Epithelial cell of esophagus (primary cell): Measurements from ENCODE around the gene LIN37.
"Not testable (repeated sequence)": the region's sequence is repeated elsewhere in the genome, so short reads cannot be mapped to it uniquely, and the experiment has no call there.

Source experiments
- DNase-seq: peaks from one replicate; pipeline ENCODE4 v3.0.0; 2010; ENCODE audit warnings: low read depth
- H3K4me3 ChIP-seq: 2 replicates; pipeline ENCODE4 v1.5.1; 2011; ENCODE audit warnings: mild to moderate bottlenecking, low read length, control low read depth
- TF ChIP-seq, protein P1 (sequence below): IDR thresholded peaks from 2 replicates; pipeline ENCODE4 v1.5.1; 2011; ENCODE audit warnings: low read depth, mild to moderate bottlenecking, low read length, control low read depth, inconsistent platforms; ENCODE audit not compliant: insufficient read depth; ENCODE audit errors: missing control alignments

LIN37 gene

DNA sequence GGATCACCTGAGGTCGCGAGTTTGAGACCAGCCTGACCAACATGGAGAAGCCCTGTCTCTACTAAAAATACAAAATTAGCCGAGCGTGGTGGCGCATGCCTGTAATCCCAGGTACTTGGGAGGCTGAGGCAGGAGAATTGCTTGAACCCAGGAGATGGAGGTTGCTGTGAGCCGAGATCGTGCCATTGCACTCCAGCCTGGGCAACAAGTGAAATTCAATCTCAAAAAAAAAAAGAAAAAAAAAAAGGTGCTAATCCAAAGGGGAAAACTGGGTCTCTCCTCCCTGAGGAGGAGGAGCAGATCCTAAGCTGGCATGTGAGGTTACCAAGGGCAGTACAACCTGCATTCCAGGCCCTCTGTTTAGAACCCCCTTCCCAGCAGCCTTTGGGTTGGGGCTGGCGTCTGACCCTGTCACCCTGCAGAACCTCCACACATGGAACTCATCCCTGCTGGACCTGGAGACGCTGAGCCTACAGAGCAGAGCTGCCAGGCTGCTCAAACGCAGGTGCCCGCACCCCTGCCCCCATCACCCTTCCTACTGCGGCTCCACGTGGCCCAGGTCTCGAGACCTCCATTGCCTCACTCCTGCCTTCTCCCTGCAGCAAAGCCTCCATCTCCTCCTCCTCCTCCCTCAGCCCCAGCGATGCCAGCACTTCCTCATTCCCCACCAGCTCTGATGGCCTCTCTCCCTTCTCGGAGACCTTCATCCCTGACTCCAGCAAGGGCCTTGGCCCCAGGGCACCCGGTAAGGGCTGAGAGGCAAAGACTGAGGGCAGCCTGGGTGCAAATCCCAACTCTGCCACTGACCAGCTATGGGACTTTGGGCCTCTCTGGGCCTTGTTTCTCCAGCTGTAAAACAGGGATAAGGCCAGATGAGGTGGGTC, 16.3 kb downstream of the LIN37 start:
- no peak overlapping the region for H3K4me3 ChIP-seq
- TF ChIP-seq, protein P1, sequence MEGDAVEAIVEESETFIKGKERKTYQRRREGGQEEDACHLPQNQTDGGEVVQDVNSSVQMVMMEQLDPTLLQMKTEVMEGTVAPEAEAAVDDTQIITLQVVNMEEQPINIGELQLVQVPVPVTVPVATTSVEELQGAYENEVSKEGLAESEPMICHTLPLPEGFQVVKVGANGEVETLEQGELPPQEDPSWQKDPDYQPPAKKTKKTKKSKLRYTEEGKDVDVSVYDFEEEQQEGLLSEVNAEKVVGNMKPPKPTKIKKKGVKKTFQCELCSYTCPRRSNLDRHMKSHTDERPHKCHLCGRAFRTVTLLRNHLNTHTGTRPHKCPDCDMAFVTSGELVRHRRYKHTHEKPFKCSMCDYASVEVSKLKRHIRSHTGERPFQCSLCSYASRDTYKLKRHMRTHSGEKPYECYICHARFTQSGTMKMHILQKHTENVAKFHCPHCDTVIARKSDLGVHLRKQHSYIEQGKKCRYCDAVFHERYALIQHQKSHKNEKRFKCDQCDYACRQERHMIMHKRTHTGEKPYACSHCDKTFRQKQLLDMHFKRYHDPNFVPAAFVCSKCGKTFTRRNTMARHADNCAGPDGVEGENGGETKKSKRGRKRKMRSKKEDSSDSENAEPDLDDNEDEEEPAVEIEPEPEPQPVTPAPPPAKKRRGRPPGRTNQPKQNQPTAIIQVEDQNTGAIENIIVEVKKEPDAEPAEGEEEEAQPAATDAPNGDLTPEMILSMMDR = no peak
- no peak for DNase-seq

DNA sequence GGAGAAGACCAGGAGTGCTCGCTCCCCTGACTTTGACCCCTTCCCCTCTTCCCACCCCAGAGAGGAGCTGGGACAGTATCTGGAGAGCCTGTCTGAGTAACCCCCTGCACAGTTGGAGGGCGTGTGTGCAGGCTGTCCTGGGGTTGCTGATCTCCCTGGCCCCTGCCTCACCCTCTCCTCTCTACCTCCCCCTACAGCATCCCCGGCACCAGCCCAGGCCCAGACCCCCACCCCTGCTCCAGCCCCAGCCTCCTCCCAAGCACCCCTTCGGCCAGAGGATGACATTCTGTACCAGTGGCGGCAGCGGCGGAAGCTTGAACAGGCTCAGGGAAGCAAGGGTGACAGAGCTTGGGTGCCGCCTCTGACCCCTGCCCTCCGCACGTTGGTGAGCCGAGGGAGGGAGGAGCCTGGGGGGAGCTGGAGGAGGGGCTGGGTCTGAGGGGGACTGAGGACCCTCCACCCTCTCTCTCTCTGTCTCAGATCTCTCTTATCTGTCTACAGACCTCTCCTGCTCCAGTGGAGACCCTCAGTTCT, 18.3 kb downstream of the LIN37 start:
- DNase-seq = no peak
- no peak overlapping the region for H3K4me3 ChIP-seq
- TF ChIP-seq, protein P1 = no peak

DNA sequence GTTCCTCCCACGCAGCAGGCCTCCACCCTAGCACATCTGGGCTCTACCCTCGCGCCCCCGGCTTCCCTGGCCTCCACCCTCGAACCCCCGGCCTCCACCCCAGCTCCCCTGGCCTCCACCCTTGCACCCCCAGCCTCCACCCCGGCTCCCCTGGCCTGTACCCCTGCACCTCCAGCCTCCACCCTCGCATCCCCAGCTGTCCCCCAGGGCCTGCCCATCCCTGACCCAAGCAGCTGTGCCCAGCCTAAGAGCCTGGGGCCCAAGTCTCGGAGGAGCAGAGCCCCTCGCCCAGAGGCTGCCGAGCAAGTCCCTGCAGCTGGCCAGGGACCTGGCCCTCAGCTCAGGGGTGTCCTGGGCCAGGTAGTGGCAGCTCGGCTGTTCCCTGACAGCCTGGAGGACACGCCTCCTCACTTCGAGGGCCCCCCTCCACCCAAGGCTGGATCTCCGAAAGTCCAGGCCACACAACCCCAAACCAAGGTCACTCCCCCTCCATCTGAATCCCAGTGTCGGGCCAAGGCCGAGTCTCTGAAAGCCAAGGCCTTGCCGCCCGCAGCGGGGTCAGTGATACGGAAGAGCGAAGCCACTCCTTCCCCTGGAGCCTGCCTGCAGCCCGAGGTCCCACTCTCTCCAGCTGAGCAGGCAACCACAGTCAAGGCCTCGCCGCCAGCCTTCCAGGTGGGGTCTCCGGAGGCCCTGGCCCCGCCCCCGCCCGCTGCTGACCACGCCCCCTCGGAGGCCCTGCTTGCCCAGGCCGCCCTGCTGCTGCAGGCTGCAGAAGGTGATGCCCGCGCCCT, 19.1 kb downstream of the LIN37 start:
- no peak overlapping the region for H3K4me3 ChIP-seq
- TF ChIP-seq, protein P1 = no peak
- DNase-seq = no peak

DNA sequence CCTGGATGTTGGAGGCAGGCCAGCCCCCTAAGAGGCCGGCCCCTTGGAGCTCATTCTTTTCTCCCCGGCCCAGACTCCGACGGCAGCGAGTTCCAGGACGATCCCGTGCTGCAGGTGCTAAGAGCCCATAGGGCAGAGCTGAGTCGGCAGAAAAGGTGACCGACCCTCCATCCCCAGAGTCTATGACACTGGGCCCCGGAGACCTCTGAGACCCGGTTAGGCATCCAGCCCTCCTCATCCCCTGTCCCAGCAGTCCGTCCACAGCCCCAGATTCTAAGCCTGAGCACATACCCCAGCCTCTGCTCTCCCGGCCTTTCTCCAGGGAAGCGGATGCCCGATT, 19.7 kb downstream of the LIN37 start:
- TF ChIP-seq, protein P1 = no peak
- no peak for DNase-seq
- no peak overlapping the region for H3K4me3 ChIP-seq

DNA sequence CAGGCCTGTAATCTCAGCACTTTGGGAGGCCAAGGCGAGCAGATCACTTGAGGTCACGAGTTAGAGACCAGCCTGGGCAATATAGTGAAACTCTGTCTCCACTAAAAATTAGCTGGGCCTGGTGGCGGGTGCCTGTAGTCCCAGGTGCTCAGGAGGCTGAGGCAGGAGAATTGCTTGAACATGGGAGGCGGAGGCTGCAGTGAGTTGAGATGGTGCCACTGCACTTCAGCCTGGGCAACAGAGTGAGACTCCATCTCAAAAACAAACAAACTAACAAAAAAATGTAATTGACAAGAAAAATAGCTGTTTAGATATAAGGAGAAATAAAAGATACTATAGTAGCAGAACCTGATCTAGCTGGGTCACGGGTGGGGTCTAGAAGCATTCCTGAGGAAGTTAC, 24.0 kb downstream of the LIN37 start:
- not testable (repeated sequence) for H3K4me3 ChIP-seq, DNase-seq

DNA sequence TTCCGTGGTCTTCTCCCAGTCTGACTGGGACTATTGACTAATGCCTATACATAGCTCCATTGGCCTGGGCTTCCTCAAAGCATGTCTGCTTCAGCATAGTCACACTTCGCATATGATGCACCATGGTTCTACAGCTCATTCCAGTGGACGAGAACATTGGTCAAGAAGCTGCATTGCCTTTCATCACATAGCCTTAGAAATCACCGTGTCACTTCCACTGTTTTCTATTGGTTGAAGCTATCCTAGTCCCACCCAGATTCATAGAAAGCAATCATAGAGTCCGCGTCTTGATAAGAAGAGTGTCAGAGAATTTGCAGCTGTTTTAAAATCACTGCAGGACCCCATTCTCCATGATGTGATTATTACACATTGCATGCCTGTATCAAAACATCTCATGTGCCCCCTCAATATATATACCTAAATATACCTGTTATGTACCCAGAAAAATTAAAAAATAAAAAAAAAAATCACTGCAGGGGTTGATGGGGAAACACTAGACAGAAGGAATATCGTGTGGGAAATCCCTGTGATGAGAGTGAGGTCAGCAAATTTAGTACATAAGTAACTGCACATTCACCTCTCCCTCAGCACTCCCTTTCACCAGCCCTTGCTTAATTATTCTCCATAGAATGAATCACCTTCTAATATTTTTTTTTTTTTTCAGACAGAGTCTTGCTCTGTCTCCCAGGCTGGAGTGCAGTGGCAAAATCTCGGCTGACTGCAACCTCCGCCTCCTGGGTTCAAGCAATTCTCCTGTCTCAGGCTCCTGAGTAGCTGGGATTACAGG, 24.8 kb downstream of the LIN37 start:
- H3K4me3 ChIP-seq = no peak overlapping the region
- TF ChIP-seq, protein P1 = no peak
- DNase-seq = peak; percentile 80
